Transverse colon (tissue), 4 donors: Measurements from ENCODE around the gene PLXNA2. TPM values are rescaled to one million over a fixed set of nuclear protein-coding genes. Genes with fewer than 3 reads are reported as not detected.

Source experiments
- DNase-seq: peaks from one replicate; pipeline ENCODE4 v3.0.0-alpha.2; 2019
- H3K27ac ChIP-seq, 4 donors: fragments of 200-600 bp; sonication (generic); 2 replicates each; pipeline ENCODE4 v1.5.1; 2016 to 2018; ENCODE audit warnings: inconsistent platforms in 4 of 4
- H3K27me3 ChIP-seq: fragments of 200-600 bp; sonication (generic); 2 replicates; pipeline ENCODE4 v1.5.1; 2017; ENCODE audit warnings: inconsistent platforms
- H3K36me3 ChIP-seq, 4 donors: fragments of 200-600 bp; sonication (generic); 2 replicates each; pipeline ENCODE4 v1.5.1; 2017 to 2019; ENCODE audit warnings: inconsistent platforms in 4 of 4
- H3K4me1 ChIP-seq, 4 donors: fragments of 200-600 bp; sonication (generic); 2 replicates each; pipeline ENCODE4 v1.5.1; 2017 to 2020; ENCODE audit warnings: inconsistent platforms in 4 of 4
- H3K4me3 ChIP-seq, 4 donors: fragments of 200-600 bp; sonication (generic); 1 replicate in 1 of 4; 2 replicates in 3 of 4; pipeline versions ENCODE4 v1.5.1 to v1.6.1; 2017 to 2019; ENCODE audit warnings: inconsistent platforms in 4 of 4
- H3K9me3 ChIP-seq, 2 donors: fragments of 200-600 bp; sonication (generic); 2 replicates each; pipeline ENCODE4 v1.5.1; 2017 to 2019; ENCODE audit warnings: inconsistent platforms in 2 of 2
- CTCF ChIP-seq, 5 experiments: fragments of 200-600 bp in 3 of 5; fragments of 450-650 bp in 2 of 5; sonication (generic) in 3 of 5; IDR thresholded peaks; 1 replicate in 2 of 5; 2 replicates in 3 of 5; pipeline ENCODE4 v1.5.1; 2016 to 2017; ENCODE audit warnings: antibody characterized with exemption in 5 of 5, inconsistent platforms in 3 of 5, mild to moderate bottlenecking in 2 of 5, moderate library complexity in 1 of 5
- EP300 ChIP-seq: sonication (generic); formaldehyde crosslinking; IDR thresholded peaks from one replicate; pipeline ENCODE4 v1.6.1; 2017; ENCODE audit warnings: antibody characterized with exemption, low read depth
- POLR2A ChIP-seq: fragments of 450-650 bp; IDR thresholded peaks from one replicate; pipeline ENCODE4 v1.6.1; 2016; ENCODE audit warnings: antibody characterized with exemption, mild to moderate bottlenecking, moderate library complexity
- POLR2AphosphoS5 ChIP-seq, 3 donors: sonication (generic); formaldehyde crosslinking; IDR thresholded peaks; one replicate each; pipeline ENCODE4 v1.6.1; 2016; ENCODE audit warnings: antibody characterized with exemption in 3 of 3
- WGBS, 2 donors: methylation state at CpG; one replicate each; pipeline ENCODE4 v1.1.5; 2018; ENCODE audit warnings: low coverage in 1 of 2; 5-methylcytosine and 5-hydroxymethylcytosine counted together
- in situ Hi-C, 4 donors: fragments of 200-750 bp; cut with MboI; loops; one replicate each; pipeline versions ENCODE4 v1.15.0 to v1.15.1; 2017; ENCODE audit warnings: low sequenced_read_pairs in 3 of 4, low pct_ligation_motif_present in 1 of 4, low pct_unique_long_range_greater_than_20kb in 1 of 4
- intact Hi-C: fragments of 100-400 bp; cut with DNase I; formaldehyde crosslinking; loops from one replicate; pipeline ENCODE4 v1.15.1; 2023; ENCODE audit warnings: low total_unique reads
- total RNA-seq, 4 donors: library from RNA; depleted of rRNA; stranded (reverse); fragments of >200 nt; gene quantifications; one replicate each; pipeline ENCODE4 v1.1.0, GENCODE V29; 2016

PLXNA2 gene
- total RNA-seq, 4 donors from 2014 or later: 77.4 to 140 (median 85.5) TPM

- in situ Hi-C loops (no loop called here), intact Hi-C loops (loop anchor here (5.0 kb wide), 1 partner anchor 1483 kb away; no protein-coding TSS in a partner anchor)
- H3K4me1 ChIP-seq: no peaks in the 10 kb centered on the region
- H3K36me3 ChIP-seq: peaks cover 0 to 3% (median 0%) of the 10 kb centered on the region in 4 donors
- 83 to 91% methylated on average over 4 to 9 of the region's 9 CpGs for WGBS, 2 donors
- no peaks in the 10 kb centered on the region for H3K27me3 ChIP-seq
- no peaks in the 10 kb centered on the region for H3K9me3 ChIP-seq
- TF ChIP-seq CTCF (IDR thresholded peaks at IDR 0.05): no peak
- TF ChIP-seq POLR2A: no peak
- TF ChIP-seq POLR2AphosphoS5 (IDR thresholded peaks at IDR 0.05): no peak
- no peak for TF ChIP-seq EP300
- no peak for DNase-seq
- H3K27ac ChIP-seq: no peak overlapping the region
- H3K4me3 ChIP-seq: no peak overlapping the region
These were observed 165.0 kb downstream of the PLXNA2 start for GRCh38 chr1:208079161-208079560.

- H3K27me3 ChIP-seq: no peaks in the 10 kb centered on the region
- 80 to 94% methylated on average over 1 to 12 of the region's 12 CpGs for WGBS, 2 donors
- no peak for DNase-seq
- intact Hi-C loops: loop anchor here (5.0 kb wide), 1 partner anchor 1484 kb away; no protein-coding TSS in a partner anchor
- no peaks in the 10 kb centered on the region for H3K9me3 ChIP-seq
- no peaks in the 10 kb centered on the region for H3K36me3 ChIP-seq
- TF ChIP-seq CTCF (IDR thresholded peaks at IDR 0.05): no peak
- TF ChIP-seq POLR2AphosphoS5 (IDR thresholded peaks at IDR 0.05): no peak
- no peak for TF ChIP-seq EP300
- no peak for TF ChIP-seq POLR2A
- no peak overlapping the region for H3K4me3 ChIP-seq
- H3K4me1 ChIP-seq: no peaks in the 10 kb centered on the region
- in situ Hi-C loops: no loop called here
- H3K27ac ChIP-seq: no peak overlapping the region
These were observed 165.4 kb downstream of the PLXNA2 start for GRCh38 chr1:208078752-208079151.

- no peak for TF ChIP-seq EP300
- no peaks in the 10 kb centered on the region for H3K36me3 ChIP-seq
- no peak for DNase-seq
- intact Hi-C loops (loop anchor here (5.0 kb wide), 1 partner anchor 1485 kb away; no protein-coding TSS in a partner anchor), in situ Hi-C loops (no loop called here)
- WGBS, 2 donors: 79 to 83% methylated on average over 1 to 16 of the region's 16 CpGs
- H3K4me1 ChIP-seq: no peaks in the 10 kb centered on the region
- no peak overlapping the region for H3K27ac ChIP-seq
- H3K9me3 ChIP-seq: no peaks in the 10 kb centered on the region
- no peak overlapping the region for H3K4me3 ChIP-seq
- H3K27me3 ChIP-seq: no peaks in the 10 kb centered on the region
These were observed 166.7 kb downstream of the PLXNA2 start for GRCh38 chr1:208077232-208078075.

GRCh38 chr1:208074353-208074752, 169.8 kb downstream of the PLXNA2 start:
- H3K9me3 ChIP-seq: no peaks in the 10 kb centered on the region
- WGBS, 2 donors: 74 to 84% methylated on average over 3 to 6 of the region's 6 CpGs
- H3K36me3 ChIP-seq: no peaks in the 10 kb centered on the region
- H3K27me3 ChIP-seq: no peaks in the 10 kb centered on the region
- TF ChIP-seq EP300 (no peak), POLR2A (no peak), CTCF (IDR thresholded peaks at IDR 0.05) (no peak), POLR2AphosphoS5 (IDR thresholded peaks at IDR 0.05) (no peak)
- H3K4me1 ChIP-seq: no peaks in the 10 kb centered on the region
- H3K27ac ChIP-seq: no peak overlapping the region
- in situ Hi-C loops (no loop called here), intact Hi-C loops (no loop called here)
- DNase-seq: no peak
- no peak overlapping the region for H3K4me3 ChIP-seq
